ENCODE data around the gene CDKAL1. TPM values are rescaled to one million over a fixed set of nuclear protein-coding genes. Genes with fewer than 3 reads are reported as not detected.

Gene CDKAL1
- total RNA-seq, 1 donor from 2014 or later = 12.2 TPM

GRCh38 chr6:21163110-21163837 lies 629.0 kb downstream of the CDKAL1 start:
- TF ChIP-seq CTCF (conservative IDR thresholded peaks at IDR 0.05; ENCODE audit: low read depth, low read length) = no peak
- H3K4me3 ChIP-seq (ENCODE audit: low read depth, low read length) = no peak overlapping the region
- DNase-seq (ENCODE audit: low read depth) = no peak

GRCh38 chr6:21163838-21164180 lies 629.6 kb downstream of the CDKAL1 start:
- no peak for DNase-seq (ENCODE audit: low read depth)
- no peak overlapping the region for H3K4me3 ChIP-seq (ENCODE audit: low read depth, low read length)
- no peak for TF ChIP-seq CTCF (conservative IDR thresholded peaks at IDR 0.05; ENCODE audit: low read depth, low read length)

- DNase-seq (ENCODE audit: low read depth) = no peak
- TF ChIP-seq CTCF (conservative IDR thresholded peaks at IDR 0.05; ENCODE audit: low read depth, low read length) = no peak
- H3K4me3 ChIP-seq (ENCODE audit: low read depth, low read length) = no peak overlapping the region
These were observed 630.6 kb downstream of the CDKAL1 start for GRCh38 chr6:21164768-21165326.

GRCh38 chr6:21166754-21167153 lies 632.5 kb downstream of the CDKAL1 start:
- DNase-seq (ENCODE audit: low read depth) = no peak
- TF ChIP-seq CTCF (conservative IDR thresholded peaks at IDR 0.05; ENCODE audit: low read depth, low read length) = no peak
- H3K4me3 ChIP-seq (ENCODE audit: low read depth, low read length) = no peak overlapping the region

- H3K4me3 ChIP-seq (ENCODE audit: low read depth, low read length) = no peak overlapping the region
- no peak for DNase-seq (ENCODE audit: low read depth)
- no peak for TF ChIP-seq CTCF (conservative IDR thresholded peaks at IDR 0.05; ENCODE audit: low read depth, low read length)
These were observed 633.5 kb downstream of the CDKAL1 start for GRCh38 chr6:21167790-21168189.

- H3K4me3 ChIP-seq (ENCODE audit: low read depth, low read length) = no peak overlapping the region
- TF ChIP-seq CTCF (conservative IDR thresholded peaks at IDR 0.05; ENCODE audit: low read depth, low read length) = no peak
- DNase-seq (ENCODE audit: low read depth) = no peak
These were observed 637.5 kb downstream of the CDKAL1 start for GRCh38 chr6:21171801-21172200.

GRCh38 chr6:21173031-21173430 lies 638.8 kb downstream of the CDKAL1 start:
- DNase-seq (ENCODE audit: low read depth) = no peak
- no peak for TF ChIP-seq CTCF (conservative IDR thresholded peaks at IDR 0.05; ENCODE audit: low read depth, low read length)
- no peak overlapping the region for H3K4me3 ChIP-seq (ENCODE audit: low read depth, low read length)

Measured in epithelial cell of proximal tubule (primary cell).